ENCODE data around the gene NADK2.

The NADK2 gene, protein sequence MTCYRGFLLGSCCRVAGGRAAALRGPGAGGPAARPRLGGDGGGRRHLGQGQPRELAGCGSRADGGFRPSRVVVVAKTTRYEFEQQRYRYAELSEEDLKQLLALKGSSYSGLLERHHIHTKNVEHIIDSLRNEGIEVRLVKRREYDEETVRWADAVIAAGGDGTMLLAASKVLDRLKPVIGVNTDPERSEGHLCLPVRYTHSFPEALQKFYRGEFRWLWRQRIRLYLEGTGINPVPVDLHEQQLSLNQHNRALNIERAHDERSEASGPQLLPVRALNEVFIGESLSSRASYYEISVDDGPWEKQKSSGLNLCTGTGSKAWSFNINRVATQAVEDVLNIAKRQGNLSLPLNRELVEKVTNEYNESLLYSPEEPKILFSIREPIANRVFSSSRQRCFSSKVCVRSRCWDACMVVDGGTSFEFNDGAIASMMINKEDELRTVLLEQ

DNA sequence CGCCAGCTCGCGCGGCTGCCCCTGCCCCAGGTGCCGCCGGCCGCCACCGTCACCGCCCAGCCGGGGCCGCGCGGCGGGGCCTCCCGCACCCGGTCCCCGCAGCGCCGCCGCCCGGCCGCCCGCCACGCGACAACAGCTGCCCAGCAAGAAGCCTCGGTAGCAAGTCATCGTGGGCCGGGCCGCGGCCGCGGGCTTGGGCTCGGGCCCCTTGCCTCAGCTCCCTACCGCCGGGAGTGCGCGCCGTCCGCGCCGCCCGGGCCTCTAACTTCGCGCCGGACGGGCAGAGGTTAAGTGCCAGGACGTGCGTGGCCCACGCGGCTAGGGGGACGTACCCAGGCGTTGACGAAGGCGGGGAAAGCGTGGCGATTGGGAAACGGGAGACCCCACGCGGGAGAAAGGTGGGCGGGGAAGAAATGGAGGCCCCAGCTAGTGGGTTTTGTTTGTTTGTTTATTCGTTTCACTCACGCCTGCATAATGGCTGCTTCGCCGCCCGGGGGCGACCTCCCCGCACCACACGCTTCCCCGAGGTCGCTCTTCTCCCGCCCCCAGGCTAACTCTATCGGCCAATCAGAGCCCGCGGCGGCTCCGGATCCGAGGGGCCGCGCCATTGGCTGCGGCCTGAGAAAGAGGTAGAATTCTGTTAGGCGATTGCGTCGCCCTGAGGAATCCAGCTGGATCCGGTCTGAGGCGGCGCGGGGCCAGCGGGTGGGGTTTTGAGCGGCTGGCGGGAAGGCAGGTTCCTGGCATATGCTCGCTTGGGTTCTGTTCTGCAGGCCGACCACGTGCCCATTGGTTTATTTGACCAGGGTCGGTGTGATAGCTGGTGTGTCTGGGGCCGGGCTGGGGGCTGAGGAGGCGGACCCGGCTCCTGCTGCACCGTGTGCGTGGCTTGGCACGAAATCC is at the start of gene NADK2:
TSS of gene NADK2 (minus strand) at position 295 of the 903 bp plus-strand sequence. CDS start at position 168, 127 bp downstream.
- TF ChIP-seq CREB1 (IDR thresholded peaks at IDR 0.05; ENCODE audit: low read depth) (no peak), TCF12 (IDR thresholded peaks at IDR 0.05; ENCODE audit: low read depth) (no peak; the same call in 1 of the 2 replicates), EP300 (IDR thresholded peaks at IDR 0.05; ENCODE audit: borderline replicate concordance) (no peak), CEBPB (IDR thresholded peaks at IDR 0.05) (peak; percentile 59; the same call in 1 of the 2 replicates), TEAD4 (IDR thresholded peaks at IDR 0.05) (no peak), FOXM1 (IDR thresholded peaks at IDR 0.05; ENCODE audit: borderline replicate concordance, low read depth) (no peak), YY1 (IDR thresholded peaks at IDR 0.05; ENCODE audit: low read depth) (peak; percentile 78), ZBTB7A (IDR thresholded peaks at IDR 0.05; ENCODE audit: low read depth) (no peak), EGR1 (IDR thresholded peaks at IDR 0.05) (peak; percentile 60), RAD21 (IDR thresholded peaks at IDR 0.05; ENCODE audit: low read depth) (peak; percentile 44), NFIC (IDR thresholded peaks at IDR 0.05) (peak; percentile 66), TAF1 (IDR thresholded peaks at IDR 0.05; ENCODE audit: low read depth) (peak; percentile 36; the same call in 1 of the 2 replicates)
- TF ChIP-seq, protein P1, sequence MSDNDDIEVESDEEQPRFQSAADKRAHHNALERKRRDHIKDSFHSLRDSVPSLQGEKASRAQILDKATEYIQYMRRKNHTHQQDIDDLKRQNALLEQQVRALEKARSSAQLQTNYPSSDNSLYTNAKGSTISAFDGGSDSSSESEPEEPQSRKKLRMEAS (IDR thresholded peaks at IDR 0.05) = peak; percentile 99
- TF ChIP-seq, protein P2, sequence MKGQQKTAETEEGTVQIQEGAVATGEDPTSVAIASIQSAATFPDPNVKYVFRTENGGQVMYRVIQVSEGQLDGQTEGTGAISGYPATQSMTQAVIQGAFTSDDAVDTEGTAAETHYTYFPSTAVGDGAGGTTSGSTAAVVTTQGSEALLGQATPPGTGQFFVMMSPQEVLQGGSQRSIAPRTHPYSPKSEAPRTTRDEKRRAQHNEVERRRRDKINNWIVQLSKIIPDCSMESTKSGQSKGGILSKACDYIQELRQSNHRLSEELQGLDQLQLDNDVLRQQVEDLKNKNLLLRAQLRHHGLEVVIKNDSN (IDR thresholded peaks at IDR 0.05) = peak; percentile 78
- TF ChIP-seq, protein P3, sequence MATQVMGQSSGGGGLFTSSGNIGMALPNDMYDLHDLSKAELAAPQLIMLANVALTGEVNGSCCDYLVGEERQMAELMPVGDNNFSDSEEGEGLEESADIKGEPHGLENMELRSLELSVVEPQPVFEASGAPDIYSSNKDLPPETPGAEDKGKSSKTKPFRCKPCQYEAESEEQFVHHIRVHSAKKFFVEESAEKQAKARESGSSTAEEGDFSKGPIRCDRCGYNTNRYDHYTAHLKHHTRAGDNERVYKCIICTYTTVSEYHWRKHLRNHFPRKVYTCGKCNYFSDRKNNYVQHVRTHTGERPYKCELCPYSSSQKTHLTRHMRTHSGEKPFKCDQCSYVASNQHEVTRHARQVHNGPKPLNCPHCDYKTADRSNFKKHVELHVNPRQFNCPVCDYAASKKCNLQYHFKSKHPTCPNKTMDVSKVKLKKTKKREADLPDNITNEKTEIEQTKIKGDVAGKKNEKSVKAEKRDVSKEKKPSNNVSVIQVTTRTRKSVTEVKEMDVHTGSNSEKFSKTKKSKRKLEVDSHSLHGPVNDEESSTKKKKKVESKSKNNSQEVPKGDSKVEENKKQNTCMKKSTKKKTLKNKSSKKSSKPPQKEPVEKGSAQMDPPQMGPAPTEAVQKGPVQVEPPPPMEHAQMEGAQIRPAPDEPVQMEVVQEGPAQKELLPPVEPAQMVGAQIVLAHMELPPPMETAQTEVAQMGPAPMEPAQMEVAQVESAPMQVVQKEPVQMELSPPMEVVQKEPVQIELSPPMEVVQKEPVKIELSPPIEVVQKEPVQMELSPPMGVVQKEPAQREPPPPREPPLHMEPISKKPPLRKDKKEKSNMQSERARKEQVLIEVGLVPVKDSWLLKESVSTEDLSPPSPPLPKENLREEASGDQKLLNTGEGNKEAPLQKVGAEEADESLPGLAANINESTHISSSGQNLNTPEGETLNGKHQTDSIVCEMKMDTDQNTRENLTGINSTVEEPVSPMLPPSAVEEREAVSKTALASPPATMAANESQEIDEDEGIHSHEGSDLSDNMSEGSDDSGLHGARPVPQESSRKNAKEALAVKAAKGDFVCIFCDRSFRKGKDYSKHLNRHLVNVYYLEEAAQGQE (IDR thresholded peaks at IDR 0.05; ENCODE audit: low read depth) = no peak

DNA sequence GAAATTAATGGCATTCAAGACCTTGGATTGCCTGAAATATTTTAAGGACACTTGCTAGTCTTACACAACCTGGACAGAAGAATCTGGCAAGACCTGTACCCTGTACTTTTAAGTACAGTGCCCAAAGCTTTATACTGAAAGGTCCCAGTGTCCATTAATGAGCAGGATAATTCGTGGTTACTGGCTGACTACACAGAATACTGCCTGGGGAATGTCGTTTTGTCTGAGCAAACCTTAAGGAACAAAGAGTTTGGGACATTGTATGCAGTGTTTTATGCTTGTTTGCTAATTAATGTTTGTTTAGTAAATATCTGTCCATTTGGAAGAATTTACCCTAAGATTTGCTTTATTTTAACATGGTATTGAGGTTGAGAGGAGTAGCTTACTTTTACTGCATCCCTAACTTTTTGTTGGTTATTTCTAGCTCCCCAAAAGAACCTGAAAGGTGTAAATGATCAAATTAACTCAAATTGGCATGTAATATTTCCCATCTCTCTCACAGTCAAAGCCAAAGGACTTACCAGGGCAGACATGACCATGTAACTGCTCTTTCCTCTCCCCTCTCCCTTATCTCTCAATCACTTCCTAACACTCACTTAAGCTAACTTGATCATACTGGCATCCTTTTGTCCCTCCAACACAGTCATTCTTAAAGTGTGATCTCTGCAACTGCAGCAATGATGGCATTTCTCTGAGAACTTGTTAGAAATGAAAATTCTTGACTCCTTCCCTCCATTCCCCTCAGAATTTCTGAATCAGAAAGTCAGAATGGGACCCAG is 44.3 kb upstream of the NADK2 start:
- TF ChIP-seq, protein P2 (IDR thresholded peaks at IDR 0.05) = no peak
- TF ChIP-seq TCF12 (IDR thresholded peaks at IDR 0.05; ENCODE audit: low read depth) (no peak), NFIC (IDR thresholded peaks at IDR 0.05) (no peak), RAD21 (IDR thresholded peaks at IDR 0.05; ENCODE audit: low read depth) (no peak), CREB1 (IDR thresholded peaks at IDR 0.05; ENCODE audit: low read depth) (no peak), FOXM1 (IDR thresholded peaks at IDR 0.05; ENCODE audit: borderline replicate concordance, low read depth) (no peak), TAF1 (IDR thresholded peaks at IDR 0.05; ENCODE audit: low read depth) (no peak), ZBTB7A (IDR thresholded peaks at IDR 0.05; ENCODE audit: low read depth) (no peak), TEAD4 (IDR thresholded peaks at IDR 0.05) (no peak), YY1 (IDR thresholded peaks at IDR 0.05; ENCODE audit: low read depth) (no peak), EGR1 (IDR thresholded peaks at IDR 0.05) (no peak), EP300 (IDR thresholded peaks at IDR 0.05; ENCODE audit: borderline replicate concordance) (no peak), CEBPB (IDR thresholded peaks at IDR 0.05) (no peak)
- TF ChIP-seq, protein P1 (IDR thresholded peaks at IDR 0.05) = no peak
- TF ChIP-seq, protein P3 (IDR thresholded peaks at IDR 0.05; ENCODE audit: low read depth) = no peak

DNA sequence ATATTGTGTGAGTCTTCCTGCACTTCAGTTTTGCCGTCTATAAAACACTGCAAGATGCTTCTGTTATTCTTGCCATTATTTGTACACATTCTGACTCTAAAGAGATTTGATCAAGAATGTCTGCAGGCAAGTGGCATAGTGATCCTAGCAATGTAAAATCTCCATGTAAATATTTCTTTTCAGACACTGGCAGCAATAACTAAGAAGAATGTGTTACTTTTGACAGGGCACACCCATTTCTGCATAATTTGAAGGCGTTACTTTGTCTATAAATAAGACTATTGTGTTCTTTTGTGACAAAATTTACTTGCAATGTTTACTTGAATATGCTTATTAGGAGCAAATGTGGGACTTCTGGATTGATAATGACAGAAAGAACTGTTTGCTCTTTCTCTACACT is 39.9 kb upstream of the NADK2 start:
- TF ChIP-seq, protein P2 (IDR thresholded peaks at IDR 0.05) = no peak
- TF ChIP-seq YY1 (IDR thresholded peaks at IDR 0.05; ENCODE audit: low read depth) (no peak), TEAD4 (IDR thresholded peaks at IDR 0.05) (no peak), TAF1 (IDR thresholded peaks at IDR 0.05; ENCODE audit: low read depth) (no peak), CREB1 (IDR thresholded peaks at IDR 0.05; ENCODE audit: low read depth) (no peak), CEBPB (IDR thresholded peaks at IDR 0.05) (no peak), FOXM1 (IDR thresholded peaks at IDR 0.05; ENCODE audit: borderline replicate concordance, low read depth) (no peak), NFIC (IDR thresholded peaks at IDR 0.05) (no peak), ZBTB7A (IDR thresholded peaks at IDR 0.05; ENCODE audit: low read depth) (no peak), EP300 (IDR thresholded peaks at IDR 0.05; ENCODE audit: borderline replicate concordance) (no peak), EGR1 (IDR thresholded peaks at IDR 0.05) (no peak), TCF12 (IDR thresholded peaks at IDR 0.05; ENCODE audit: low read depth) (no peak), RAD21 (IDR thresholded peaks at IDR 0.05; ENCODE audit: low read depth) (no peak)
- TF ChIP-seq, protein P1 (IDR thresholded peaks at IDR 0.05) = no peak
- TF ChIP-seq, protein P3 (IDR thresholded peaks at IDR 0.05; ENCODE audit: low read depth) = no peak
